CD14-positive monocyte (primary cell): ENCODE measurements around the gene KHDC4. TPM values are rescaled to one million over a fixed set of nuclear protein-coding genes. Genes with fewer than 3 reads are reported as not detected.

ENCODE experiments used
- DNase-seq, 3 donors: peaks; one replicate each; pipeline ENCODE4 v3.0.0-alpha.2; 2011 to 2022
- H2AFZ ChIP-seq: 2 replicates; pipeline ENCODE4 v1.6.0; 2012; ENCODE audit warnings: mild to moderate bottlenecking, low read depth, low read length, inconsistent platforms; ENCODE audit not compliant: insufficient read depth, poor library complexity, severe bottlenecking
- H3K27ac ChIP-seq, 2 donors: 1 replicate in 1 of 2; 2 replicates in 1 of 2; pipeline ENCODE4 v1.5.1; 2012 to 2013; ENCODE audit warnings: low read length in 2 of 2, control low read depth in 1 of 2, inconsistent platforms in 1 of 2, low read depth in 1 of 2, mild to moderate bottlenecking in 1 of 2
- H3K27me3 ChIP-seq, 2 donors: one replicate each; pipeline versions ENCODE4 v1.6.0 to v1.6.1; 2011 to 2013; ENCODE audit warnings: low read length in 2 of 2; ENCODE audit not compliant: control insufficient read depth in 2 of 2, insufficient read depth in 2 of 2
- H3K36me3 ChIP-seq, 2 donors: replicated peaks in 1 of 2; 1 replicate in 1 of 2; 2 replicates in 1 of 2; pipeline versions ENCODE4 v1.5.1 to v1.6.1; 2012 to 2013; ENCODE audit warnings: low read length in 2 of 2, control low read depth in 1 of 2, inconsistent platforms in 1 of 2, mild to moderate bottlenecking in 1 of 2; ENCODE audit not compliant: insufficient read depth in 2 of 2, control insufficient read depth in 1 of 2
- H3K4me1 ChIP-seq, 2 donors: 1 replicate in 1 of 2; 2 replicates in 1 of 2; pipeline versions ENCODE4 v1.5.1 to v1.6.1; 2012 to 2013; ENCODE audit warnings: low read length in 2 of 2, control low read depth in 1 of 2, inconsistent platforms in 1 of 2, mild to moderate bottlenecking in 1 of 2, moderate library complexity in 1 of 2; ENCODE audit not compliant: insufficient read depth in 2 of 2, control insufficient read depth in 1 of 2
- H3K4me2 ChIP-seq: replicated peaks from 2 replicates; pipeline ENCODE3; 2012; ENCODE audit warnings: low read length, moderate library complexity, mild to moderate bottlenecking; ENCODE audit not compliant: poor library complexity, severe bottlenecking; ENCODE audit errors: extremely low read depth
- H3K4me3 ChIP-seq, 3 experiments: fragments of 200-600 bp in 1 of 3; sonication (generic) in 1 of 3; replicated peaks in 1 of 3; 1 replicate in 2 of 3; 2 replicates in 1 of 3; pipeline ENCODE4 v1.5.1; 2011 to 2013; ENCODE audit warnings: low read length in 3 of 3, mild to moderate bottlenecking in 3 of 3, control low read depth in 2 of 3, low read depth in 2 of 3, inconsistent platforms in 1 of 3, moderate library complexity in 1 of 3
- H3K79me2 ChIP-seq: 2 replicates; pipeline ENCODE4 v1.6.0; 2012; ENCODE audit warnings: mild to moderate bottlenecking, control low read depth, inconsistent platforms, low read length, moderate library complexity; ENCODE audit not compliant: insufficient read depth
- H3K9ac ChIP-seq: 2 replicates; pipeline ENCODE4 v1.6.0; 2017; ENCODE audit warnings: low read length, mild to moderate bottlenecking; ENCODE audit not compliant: insufficient read depth, poor library complexity, severe bottlenecking
- H3K9me3 ChIP-seq, 2 donors: replicated peaks in 1 of 2; 1 replicate in 1 of 2; 2 replicates in 1 of 2; pipeline versions ENCODE4 v1.5.1 to v1.6.1; 2012 to 2013; ENCODE audit warnings: low read length in 2 of 2, control low read depth in 1 of 2; ENCODE audit not compliant: control insufficient read depth in 1 of 2, insufficient read depth in 1 of 2
- H4K20me1 ChIP-seq: 2 replicates; pipeline ENCODE4 v1.6.0; 2012; ENCODE audit warnings: mild to moderate bottlenecking, low read length, control low read depth, moderate library complexity; ENCODE audit not compliant: insufficient read depth
- H3K27ac Mint-ChIP-seq, 7 donors: one replicate each; pipeline ENCODE4 v1.8.0; 2020; ENCODE audit warnings: mild to moderate bottlenecking in 7 of 7, mixed read lengths in 7 of 7, moderate library complexity in 6 of 7, inconsistent platforms in 2 of 7
- H3K27me3 Mint-ChIP-seq, 3 donors: one replicate each; pipeline ENCODE4 v1.8.0; 2021 to 2022; ENCODE audit warnings: low read depth in 3 of 3, mild to moderate bottlenecking in 3 of 3, mixed read lengths in 3 of 3, moderate library complexity in 3 of 3, inconsistent platforms in 1 of 3
- H3K36me3 Mint-ChIP-seq, 2 donors: one replicate each; pipeline ENCODE4 v1.8.0; 2020; ENCODE audit warnings: mixed read lengths in 2 of 2, inconsistent platforms in 1 of 2, mild to moderate bottlenecking in 1 of 2
- H3K4me1 Mint-ChIP-seq: one replicate; pipeline ENCODE4 v1.8.0; 2020; ENCODE audit warnings: mild to moderate bottlenecking, mixed read lengths
- H3K4me3 Mint-ChIP-seq, 2 donors: one replicate each; pipeline ENCODE4 v1.8.0; 2020; ENCODE audit warnings: mild to moderate bottlenecking in 2 of 2, mixed read lengths in 2 of 2, moderate library complexity in 1 of 2
- H3K9me3 Mint-ChIP-seq, 7 donors: one replicate each; pipeline ENCODE4 v1.8.0; 2020 to 2022; ENCODE audit warnings: mixed read lengths in 7 of 7, mild to moderate bottlenecking in 6 of 7, moderate library complexity in 6 of 7, inconsistent platforms in 2 of 7
- CTCF ChIP-seq: fragments of 200-600 bp; IDR thresholded peaks from one replicate; pipeline ENCODE4 v1.8.0; 2022; ENCODE audit warnings: antibody characterized with exemption, mild to moderate bottlenecking
- WGBS: methylation state at CpG from one replicate; pipeline ENCODE4 v1.1.5; 2013; ENCODE audit warnings: missing lambda C conversion rate; ENCODE audit not compliant: insufficient coverage; 5-methylcytosine and 5-hydroxymethylcytosine counted together
- intact Hi-C, 2 donors: fragments of 100-400 bp; cut with micrococcal nuclease; formaldehyde crosslinking; loops; one replicate each; pipeline versions ENCODE4 v1.15.0 to v1.15.1; 2023
- polyA plus RNA-seq, 3 donors: library from polyadenylated mRNA; depleted of rRNA in 1 of 3; unstranded in 2 of 3; stranded (reverse) in 1 of 3; fragments of 300-500 nt in 2 of 3; fragments of >200 nt in 1 of 3; fragmentation: Illumina TruSeq in 2 of 3; gene quantifications; 1 replicate in 2 of 3; 2 replicates in 1 of 3; pipeline ENCODE4 v1.2.3, GENCODE V29; 2012 to 2021

Gene KHDC4
- polyA plus RNA-seq, 3 donors, result 3.4 to 22.0 (median 3.5) TPM

- DNase-seq, result no peak
- H3K9me3 ChIP-seq, result no peaks in the 10 kb centered on the region
- peaks cover 100% of the 10 kb centered on the region for H4K20me1 ChIP-seq
- intact Hi-C loops, result no loop called here
- H3K9ac ChIP-seq, result peak overlapping the region; percentile 45
- peaks cover 99% of the 10 kb centered on the region for H3K79me2 ChIP-seq
- H3K36me3 ChIP-seq, result peaks cover 69 to 77% of the 10 kb centered on the region in 2 donors
- H3K27me3 ChIP-seq, result no peaks in the 10 kb centered on the region
- peak overlapping the region; percentile 80 to 99 (median 96) for H3K27ac Mint-ChIP-seq
- H3K36me3 Mint-ChIP-seq, result peaks cover 78 to 86% of the 10 kb centered on the region in 2 donors
- no peaks in the 10 kb centered on the region for H3K9me3 Mint-ChIP-seq
- peaks cover 0 to 4% (median 0%) of the 10 kb centered on the region in 3 donors for H3K27me3 Mint-ChIP-seq
- H3K4me1 Mint-ChIP-seq, result peaks cover 92% of the 10 kb centered on the region
- no peak for TF ChIP-seq CTCF
- H3K4me1 ChIP-seq, result peaks cover 94 to 95% of the 10 kb centered on the region in 2 donors
- H3K4me3 Mint-ChIP-seq, result peak overlapping the region in 1 of 2 donors; percentile 81
- no peak overlapping the region for H2AFZ ChIP-seq
- peak overlapping the region; percentile 83 for H3K4me2 ChIP-seq
- H3K27ac ChIP-seq, result peak overlapping the region; percentile 85 to 97
- 92% methylated on average over 2 of the region's 9 CpGs for WGBS
- peak overlapping the region in 1 of 3 experiments; percentile 94 for H3K4me3 ChIP-seq
These were observed 35.2 kb upstream of the KHDC4 start for GRCh38 chr1:155969377-155969791.

GRCh38 chr1:155968670-155969069 is 34.5 kb upstream of the KHDC4 start:
- Mint-ChIP-seq H3K4me3 (peak overlapping the region; percentile 81 to 88), H3K27me3 (peaks cover 0 to 4% (median 0%) of the 10 kb centered on the region in 3 donors), H3K9me3 (no peaks in the 10 kb centered on the region), H3K36me3 (peaks cover 76 to 85% of the 10 kb centered on the region in 2 donors), H3K27ac (peak overlapping the region; percentile 33 to 99 (median 96)), H3K4me1 (peaks cover 85% of the 10 kb centered on the region)
- DNase-seq, result peak in 1 of 3 donors; percentile 14
- Histone ChIP-seq H4K20me1 (peaks cover 97% of the 10 kb centered on the region), H3K9me3 (no peaks in the 10 kb centered on the region), H3K36me3 (peaks cover 70 to 78% of the 10 kb centered on the region in 2 donors), H3K4me3 (peak overlapping the region in 1 of 3 experiments; percentile 94), H3K27ac (peak overlapping the region; percentile 85 to 97), H3K79me2 (peaks cover 97% of the 10 kb centered on the region), H3K4me1 (peaks cover 87 to 88% of the 10 kb centered on the region in 2 donors), H3K9ac (no peak overlapping the region), H3K27me3 (no peaks in the 10 kb centered on the region), H2AFZ (no peak overlapping the region), H3K4me2 (peak overlapping the region; percentile 83)
- 80% methylated on average over 1 of the region's 3 CpGs for WGBS
- no peak for TF ChIP-seq CTCF
- intact Hi-C loops, result no loop called here
